Middle frontal gyrus (tissue), 1 donor: Measurements from ENCODE around the gene ANXA3.
"Not testable (repeated sequence)": the region's sequence is repeated elsewhere in the genome, so short reads cannot be mapped to it uniquely, and the experiment has no call there.

Experiments used
- DNase-seq: peaks from one replicate; pipeline ENCODE4 v3.0.0-alpha.2; 2015; ENCODE audit warnings: low spot score; ENCODE audit errors: extremely low spot score

The ANXA3 gene

GRCh38 chr4:78571804-78572203 is 20.2 kb downstream of the ANXA3 start:
- no peak for DNase-seq

GRCh38 chr4:78578674-78579425 is 27.3 kb downstream of the ANXA3 start:
- no peak for DNase-seq

DNA sequence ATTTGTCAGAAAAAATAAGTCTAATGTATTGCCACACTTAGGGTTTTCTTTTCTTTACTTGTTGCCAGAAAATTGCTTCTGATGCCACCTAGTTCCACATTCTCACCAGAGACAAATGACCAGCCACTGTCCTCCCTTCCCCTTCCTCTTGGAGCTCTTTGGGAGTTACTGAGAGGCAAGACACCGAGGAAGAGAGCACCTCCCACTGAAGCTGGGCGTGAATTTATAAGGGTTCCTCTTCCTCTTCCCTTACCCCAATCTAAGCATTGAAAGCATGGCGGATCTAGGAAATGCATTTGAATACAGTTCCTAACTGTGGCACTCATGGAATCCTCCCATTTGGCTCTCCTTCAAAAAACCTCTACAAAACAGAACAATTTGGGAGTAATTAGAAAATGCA is 30.0 kb downstream of the ANXA3 start:
- DNase-seq, result no peak

- no peak for DNase-seq
Measured at GRCh38 chr4:78584863-78585547, 33.4 kb downstream of the ANXA3 start.

- no peak for DNase-seq
Measured at GRCh38 chr4:78585633-78586032, 34.1 kb downstream of the ANXA3 start.

GRCh38 chr4:78588894-78589545 is 37.5 kb downstream of the ANXA3 start:
- DNase-seq, result no peak

GRCh38 chr4:78591404-78591803 is 39.8 kb downstream of the ANXA3 start:
- no peak for DNase-seq

GRCh38 chr4:78592088-78592783 is 40.7 kb downstream of the ANXA3 start:
- no peak for DNase-seq

DNA sequence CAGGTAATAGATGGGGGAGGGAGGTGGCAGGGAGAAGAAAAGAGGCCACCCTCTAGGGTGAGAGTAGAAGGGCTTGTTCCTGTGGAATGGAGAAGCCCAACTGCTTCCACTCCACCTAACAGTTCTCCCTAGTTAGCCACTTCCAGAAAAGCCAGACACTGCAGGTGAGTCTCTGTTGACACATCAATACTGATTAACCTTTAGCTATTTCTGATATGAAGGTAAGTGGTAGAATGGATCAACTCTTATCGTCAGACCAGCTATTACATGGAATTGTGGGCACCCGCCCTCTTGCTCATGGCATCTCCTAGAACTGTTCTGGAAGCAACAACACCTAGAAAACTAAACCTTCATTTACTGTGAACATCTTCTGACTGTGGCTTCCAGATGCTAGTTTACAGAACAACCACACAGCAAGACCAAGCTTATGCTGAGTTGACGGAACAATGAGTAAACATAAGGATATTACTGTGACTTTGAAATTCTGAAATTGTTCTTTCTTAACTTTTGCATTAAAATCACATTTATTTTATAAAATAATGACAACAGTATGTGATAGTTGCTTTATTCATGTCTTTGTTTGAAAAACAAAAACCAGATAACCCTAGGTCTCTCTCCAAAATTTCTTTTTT is 44.7 kb downstream of the ANXA3 start:
- DNase-seq, result no peak

GRCh38 chr4:78598431-78598830 is 46.9 kb downstream of the ANXA3 start:
- not testable (repeated sequence) for DNase-seq

- DNase-seq, result no peak
Measured at GRCh38 chr4:78599147-78599546, 47.6 kb downstream of the ANXA3 start.

DNA sequence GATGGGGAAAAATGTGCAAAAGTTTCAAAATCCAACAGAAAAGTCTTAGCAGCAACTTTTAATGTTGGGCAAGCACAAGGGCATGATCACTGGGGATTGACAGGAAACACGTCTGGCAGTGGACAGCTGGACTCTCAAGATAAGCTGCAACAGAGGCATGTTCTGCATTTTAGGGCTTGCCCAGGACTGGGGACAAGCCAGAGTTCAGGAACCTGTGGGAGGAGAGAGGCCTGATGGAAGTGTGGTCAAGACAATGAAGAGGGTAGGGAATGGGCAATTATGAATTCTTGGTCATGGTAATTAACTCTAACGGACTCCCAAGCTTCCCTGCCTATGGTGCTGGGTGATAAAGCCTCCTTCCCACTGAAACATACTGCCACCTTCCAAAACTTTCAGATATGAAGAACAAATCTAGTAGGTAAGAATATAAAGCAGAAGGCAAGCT is 48.4 kb downstream of the ANXA3 start:
- no peak for DNase-seq

- no peak for DNase-seq
Measured at GRCh38 chr4:78601013-78601412, 49.4 kb downstream of the ANXA3 start.

GRCh38 chr4:78602334-78602733 is 50.8 kb downstream of the ANXA3 start:
- DNase-seq, result no peak

GRCh38 chr4:78603384-78603783 is 51.8 kb downstream of the ANXA3 start:
- no peak for DNase-seq

DNA sequence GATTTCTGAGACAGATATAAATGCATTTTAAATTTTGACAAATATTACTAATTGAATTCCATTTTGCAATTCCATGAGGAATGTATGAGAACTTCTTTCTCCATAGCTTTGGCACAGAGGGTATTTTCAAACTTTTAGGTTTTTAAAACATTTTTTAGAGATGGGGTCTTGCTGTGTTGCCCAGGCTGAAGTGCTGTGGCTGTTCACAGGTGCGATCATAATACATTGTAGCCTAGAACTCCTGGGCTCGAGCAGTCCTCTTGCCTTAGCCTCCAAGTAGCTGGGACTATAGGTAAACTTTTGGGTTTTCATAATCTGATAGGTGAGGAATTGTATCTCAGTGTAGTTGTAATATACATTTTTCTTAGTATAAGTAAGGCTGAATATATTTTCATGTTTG is 53.4 kb downstream of the ANXA3 start:
- no peak for DNase-seq

DNA sequence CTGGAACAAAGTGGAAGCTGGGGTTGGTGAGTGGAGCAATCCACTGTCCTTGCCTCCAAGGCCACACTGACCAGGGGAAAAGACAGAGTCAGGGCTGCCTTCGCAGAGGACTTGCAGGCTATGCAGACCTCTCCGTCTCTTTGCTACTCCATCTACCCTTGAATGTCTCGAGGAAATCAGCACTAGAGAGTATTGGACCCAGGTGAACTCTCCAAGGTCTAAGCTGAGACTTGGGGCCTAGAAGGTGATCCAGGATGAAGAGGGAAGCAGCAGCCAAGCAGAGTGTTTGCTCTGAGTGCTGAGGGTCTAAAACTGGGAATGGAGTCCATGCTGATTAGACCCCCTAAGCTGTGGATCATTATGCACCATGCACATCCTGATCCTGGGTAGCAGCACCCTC is 54.5 kb downstream of the ANXA3 start:
- DNase-seq, result no peak

- no peak for DNase-seq
Measured at GRCh38 chr4:78606530-78607095, 55.0 kb downstream of the ANXA3 start.

- no peak for DNase-seq
Measured at GRCh38 chr4:78608684-78609083, 57.1 kb downstream of the ANXA3 start.

DNA sequence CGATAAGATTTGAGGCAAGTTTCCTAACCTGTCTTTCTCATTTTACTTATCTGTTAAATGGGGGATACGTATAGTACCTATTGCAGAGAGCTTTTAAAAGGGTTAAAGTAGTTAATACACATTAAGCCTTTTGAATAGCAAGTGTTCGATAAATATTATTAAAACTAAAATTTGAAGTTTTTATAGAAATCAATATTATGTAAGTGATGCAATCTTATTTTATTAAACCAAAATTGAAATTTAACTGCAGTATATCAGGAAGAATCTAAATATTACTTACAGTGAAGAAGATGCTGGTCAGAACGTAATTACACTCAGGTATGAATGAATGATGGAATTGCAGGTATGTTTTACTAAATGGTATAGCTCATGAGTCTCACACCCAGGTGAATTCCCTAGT is 58.0 kb downstream of the ANXA3 start:
- DNase-seq, result no peak
